Urothelium cell line (cell line): ENCODE measurements around the gene ZXDC.

Source experiments
- DNase-seq: peaks from one replicate; pipeline ENCODE4 v3.0.0; 2011; ENCODE audit warnings: low spot score, mixed read lengths
- FAIRE-seq: peaks from 2 replicates; lab custom pipeline; 2011; peaks lifted over from hg19 to GRCh38; lab: Jason Lieb, UNC

The ZXDC gene

GRCh38 chr3:126456766-126457388 is 18.8 kb downstream of the ZXDC start:
- FAIRE-seq (peak; percentile 67), DNase-seq (no peak)

- DNase-seq (no peak), FAIRE-seq (no peak)
Observed at GRCh38 chr3:126456211-126456610, 19.5 kb downstream of the ZXDC start.

GRCh38 chr3:126454437-126455198 is 21.1 kb downstream of the ZXDC start:
- DNase-seq (no peak), FAIRE-seq (peak; percentile 44)

GRCh38 chr3:126454025-126454424 is 21.7 kb downstream of the ZXDC start:
- DNase-seq, result no peak
- FAIRE-seq, result no peak

GRCh38 chr3:126452213-126452612 is 23.5 kb downstream of the ZXDC start:
- DNase-seq (no peak), FAIRE-seq (no peak)

- FAIRE-seq (peak; percentile 46), DNase-seq (no peak)
Observed at GRCh38 chr3:126451511-126451910, 24.2 kb downstream of the ZXDC start.

- DNase-seq, result no peak
- peak; percentile 46 for FAIRE-seq
Observed at GRCh38 chr3:126450744-126451143, 24.9 kb downstream of the ZXDC start.

- no peak for DNase-seq
- FAIRE-seq, result no peak
Observed at GRCh38 chr3:126450219-126450618, 25.5 kb downstream of the ZXDC start.

GRCh38 chr3:126449621-126450051 is 26.1 kb downstream of the ZXDC start:
- DNase-seq, result no peak
- no peak for FAIRE-seq

- no peak for FAIRE-seq
Observed at GRCh38 chr3:126448893-126449180, 26.9 kb downstream of the ZXDC start.

GRCh38 chr3:126448136-126448892 is 27.4 kb downstream of the ZXDC start:
- peak; percentile 66 for FAIRE-seq

More at GRCh38 chr3:126448893-126449180, 26.9 kb downstream of the ZXDC start:
- DNase-seq, result no peak

GRCh38 chr3:126447456-126448106 is 28.1 kb downstream of the ZXDC start:
- FAIRE-seq (peak; percentile 30), DNase-seq (no peak)

More at GRCh38 chr3:126448136-126448892, 27.4 kb downstream of the ZXDC start:
- no peak for DNase-seq

- no peak for DNase-seq
- no peak for FAIRE-seq
Observed at GRCh38 chr3:126446791-126447190, 28.9 kb downstream of the ZXDC start.

- no peak for DNase-seq
- FAIRE-seq, result no peak
Observed at GRCh38 chr3:126446301-126446700, 29.4 kb downstream of the ZXDC start.

GRCh38 chr3:126445506-126445905 is 30.2 kb downstream of the ZXDC start:
- DNase-seq, result no peak
- FAIRE-seq, result peak; percentile 67

- FAIRE-seq (no peak), DNase-seq (no peak)
Observed at GRCh38 chr3:126442856-126443242, 32.8 kb downstream of the ZXDC start.

GRCh38 chr3:126442094-126442855 is 33.4 kb downstream of the ZXDC start:
- FAIRE-seq, result no peak
- no peak for DNase-seq

- DNase-seq, result no peak
- FAIRE-seq, result peak; percentile 82
Observed at GRCh38 chr3:126441256-126441880, 34.3 kb downstream of the ZXDC start.

- DNase-seq, result no peak
- peak; percentile 82 for FAIRE-seq
Observed at GRCh38 chr3:126440709-126440995, 35.0 kb downstream of the ZXDC start.

GRCh38 chr3:126439968-126440708 is 35.6 kb downstream of the ZXDC start:
- DNase-seq (no peak), FAIRE-seq (no peak)
